ENCODE measurements around the gene WDR33. TPM values are rescaled to one million over a fixed set of nuclear protein-coding genes. Genes with fewer than 3 reads are reported as not detected.

The WDR33 gene
- total RNA-seq, 1 experiment from 2014 or later, result 36.6 TPM

DNA sequence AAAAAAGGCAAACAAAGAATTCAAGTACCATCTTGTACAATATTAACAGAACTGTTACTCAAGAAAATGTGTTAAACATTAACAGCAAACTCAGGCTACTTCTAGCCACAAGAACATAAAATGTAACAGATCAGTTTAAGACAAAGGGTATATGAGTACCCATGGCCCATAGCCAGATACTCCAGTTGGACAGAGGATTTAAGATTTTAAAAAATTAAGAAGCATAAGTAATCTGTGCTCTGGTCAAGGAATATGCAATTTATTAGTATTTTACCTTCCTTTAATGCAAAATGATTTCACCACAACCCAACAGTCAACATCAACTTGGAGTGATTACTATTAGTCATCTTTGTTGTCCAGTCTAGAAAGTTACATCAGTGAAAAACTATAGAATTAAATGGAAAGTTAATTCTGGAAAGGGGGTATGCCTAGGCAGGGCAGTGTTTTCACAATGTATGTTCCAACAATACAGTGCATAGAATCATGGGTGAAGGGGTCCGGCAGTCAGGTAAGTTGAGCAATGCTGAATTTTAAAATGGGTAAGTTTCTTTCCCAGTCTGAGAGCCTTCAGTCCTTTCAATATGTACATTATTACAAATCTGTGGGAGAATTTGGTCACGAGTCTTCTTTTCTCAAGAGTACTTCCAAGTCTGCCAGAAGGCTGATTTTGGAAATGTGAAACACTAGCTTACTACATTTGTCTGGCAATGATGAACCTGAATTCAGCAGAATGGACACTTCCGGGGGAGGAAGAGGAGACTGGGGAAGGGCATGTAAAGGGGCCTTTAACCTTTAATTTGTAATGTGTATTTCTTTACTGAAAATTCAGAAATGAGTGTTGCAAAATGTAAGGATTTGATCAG lies 75.2 kb downstream of the WDR33 start:
- Histone ChIP-seq H3K9me3 (replicated peaks) (no peaks in the 10 kb centered on the region), H3K36me3 (peaks cover 13% of the 10 kb centered on the region), H3K4me3 (no peak overlapping the region), H3K27me3 (replicated peaks) (no peaks in the 10 kb centered on the region), H3K27ac (no peak overlapping the region), H3K4me1 (replicated peaks) (peaks cover 6% of the 10 kb centered on the region)
- DNase-seq (ENCODE audit: low read depth in 1 of 2, low spot score in 2 of 2), result no peak

DNA sequence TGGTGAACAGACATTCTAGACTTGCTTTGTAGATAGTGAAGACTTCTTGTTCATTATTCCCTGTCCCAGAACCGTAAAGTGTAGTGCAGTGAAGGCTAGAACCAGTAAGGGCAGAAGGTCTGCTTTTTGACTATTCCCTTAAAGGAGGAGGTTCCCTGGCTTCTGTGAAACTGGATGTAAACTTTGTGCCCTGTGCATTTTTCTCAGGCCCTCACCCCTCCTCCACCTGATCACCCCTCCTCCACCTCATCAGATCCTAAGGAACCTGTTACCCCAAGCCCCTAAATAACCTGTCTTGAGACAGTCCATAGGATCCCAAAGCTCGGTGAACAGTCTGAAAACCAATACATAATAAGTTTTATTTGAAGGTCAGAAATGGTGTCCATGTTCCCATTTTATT lies 75.9 kb downstream of the WDR33 start:
- Histone ChIP-seq H3K27ac (no peak overlapping the region), H3K9me3 (replicated peaks) (no peaks in the 10 kb centered on the region), H3K4me3 (no peak overlapping the region), H3K36me3 (peaks cover 6% of the 10 kb centered on the region; the same call in 1 of the 2 replicates), H3K4me1 (replicated peaks) (peaks cover 6% of the 10 kb centered on the region), H3K27me3 (replicated peaks) (no peaks in the 10 kb centered on the region)
- DNase-seq (ENCODE audit: low read depth in 1 of 2, low spot score in 2 of 2), result no peak

DNA sequence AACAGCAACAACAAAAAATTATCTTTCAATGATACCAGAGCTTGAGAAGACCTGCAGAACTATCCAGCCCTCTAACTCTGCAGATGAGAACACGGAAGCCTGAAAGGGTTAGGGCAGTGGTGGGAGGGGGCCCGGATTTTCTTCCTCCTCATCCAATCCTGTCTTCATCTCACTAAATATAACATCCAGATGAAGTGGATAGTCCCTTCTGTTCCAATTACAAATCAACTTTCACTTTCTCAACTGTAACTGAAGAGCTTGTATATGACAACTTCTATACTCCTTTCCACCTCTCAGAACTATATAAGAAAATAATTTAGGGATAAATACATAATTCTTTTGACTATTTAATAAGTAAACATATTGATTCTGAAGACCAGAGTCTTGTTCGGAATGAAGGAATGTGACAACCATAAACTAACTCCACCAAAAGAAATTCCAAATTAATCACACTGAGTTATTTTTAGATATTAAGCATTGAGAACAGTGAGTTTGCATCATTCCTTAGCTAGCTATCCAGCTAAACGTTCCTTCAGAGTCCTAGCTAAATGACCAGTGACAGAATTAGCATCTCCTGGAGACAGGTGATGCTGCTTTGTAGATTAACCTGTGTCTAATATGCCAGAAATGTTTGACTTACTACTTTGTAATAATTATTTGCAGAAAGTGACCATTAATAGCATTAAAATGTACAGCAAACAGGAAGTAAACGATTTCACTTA lies 77.0 kb downstream of the WDR33 start:
- peaks cover 6% of the 10 kb centered on the region for H3K4me1 ChIP-seq (replicated peaks)
- H3K27ac ChIP-seq, result no peak overlapping the region
- no peaks in the 10 kb centered on the region for H3K27me3 ChIP-seq (replicated peaks)
- no peak overlapping the region for H3K4me3 ChIP-seq
- peaks cover 6% of the 10 kb centered on the region; the same call in 1 of the 2 replicates for H3K36me3 ChIP-seq
- DNase-seq (ENCODE audit: low read depth in 1 of 2, low spot score in 2 of 2), result no peak
- no peaks in the 10 kb centered on the region for H3K9me3 ChIP-seq (replicated peaks)

DNA sequence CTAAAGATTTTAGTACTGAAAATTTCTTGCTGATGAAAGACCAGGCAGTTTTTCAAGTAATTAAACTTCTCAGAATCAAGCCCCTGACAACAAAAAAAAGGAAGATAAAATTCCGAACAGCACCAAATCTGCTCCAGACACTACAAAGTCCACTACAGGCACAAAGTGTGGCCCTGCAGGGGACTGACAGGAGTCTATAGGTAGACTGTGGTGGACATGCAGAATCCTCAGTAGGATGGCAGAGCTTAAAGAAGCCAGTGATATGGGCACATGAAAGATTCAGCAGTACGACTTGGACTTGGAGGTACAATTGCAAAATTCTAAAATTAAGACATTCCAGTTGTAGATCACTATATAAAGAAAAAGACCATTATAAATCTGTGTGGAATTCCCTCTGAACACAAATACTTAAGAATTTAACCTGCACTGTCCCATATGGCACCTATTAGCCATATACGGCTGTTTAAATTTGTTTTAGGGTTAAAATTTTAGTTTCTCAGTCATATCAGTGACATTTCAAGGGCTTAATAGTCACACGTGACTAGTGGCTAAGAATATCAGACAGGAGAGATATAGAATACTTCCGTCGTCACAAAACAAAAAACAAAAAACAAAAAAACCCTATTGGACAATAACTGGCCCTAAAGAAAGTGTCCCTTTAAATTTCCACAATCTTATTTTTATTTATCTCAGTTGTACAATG lies 77.7 kb downstream of the WDR33 start:
- H3K27ac ChIP-seq, result no peak overlapping the region
- H3K4me3 ChIP-seq, result no peak overlapping the region
- H3K9me3 ChIP-seq (replicated peaks), result no peaks in the 10 kb centered on the region
- H3K36me3 ChIP-seq, result peaks cover 6% of the 10 kb centered on the region; the same call in 1 of the 2 replicates
- DNase-seq (ENCODE audit: low read depth in 1 of 2, low spot score in 2 of 2), result no peak
- no peaks in the 10 kb centered on the region for H3K27me3 ChIP-seq (replicated peaks)
- peaks cover 6% of the 10 kb centered on the region for H3K4me1 ChIP-seq (replicated peaks)

DNA sequence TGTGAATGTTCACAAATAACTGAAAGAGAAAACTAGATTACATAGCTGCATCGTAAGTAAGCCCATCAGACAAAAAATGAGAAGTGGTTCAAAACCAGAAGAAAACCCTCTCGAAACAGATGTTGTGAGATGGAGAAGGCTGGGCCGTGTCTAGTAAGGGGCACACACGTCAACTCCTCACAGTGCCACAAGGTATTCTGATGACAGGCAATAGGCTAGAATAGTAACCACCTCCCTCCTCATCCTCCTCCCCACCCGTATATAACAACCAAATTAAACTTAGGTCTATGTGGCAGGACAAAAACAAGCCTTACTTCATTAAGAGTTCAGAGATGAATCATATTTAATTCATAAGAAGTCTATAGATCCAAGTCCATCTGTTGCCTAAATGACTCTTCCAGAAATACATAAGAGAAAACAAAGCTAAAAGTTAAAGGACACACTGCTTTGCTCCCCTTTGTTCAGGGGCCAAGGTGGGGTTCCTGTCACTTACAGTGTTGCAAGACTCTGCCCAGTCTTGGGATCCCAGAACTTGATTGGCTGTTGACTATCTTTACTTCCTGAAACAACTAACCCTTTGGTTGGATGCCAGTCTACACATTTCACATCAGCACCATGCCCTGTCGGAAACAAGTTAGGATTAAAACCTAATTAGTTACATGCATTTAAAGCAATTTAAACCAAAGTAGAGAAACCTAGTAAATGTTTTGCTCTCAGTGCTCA lies 84.7 kb downstream of the WDR33 start:
- Histone ChIP-seq H3K36me3 (peaks cover 26% of the 10 kb centered on the region), H3K9me3 (replicated peaks) (no peaks in the 10 kb centered on the region), H3K27me3 (replicated peaks) (no peaks in the 10 kb centered on the region), H3K4me1 (replicated peaks) (peaks cover 12% of the 10 kb centered on the region), H3K27ac (no peak overlapping the region), H3K4me3 (no peak overlapping the region)
- no peak for DNase-seq (ENCODE audit: low read depth in 1 of 2, low spot score in 2 of 2)

DNA sequence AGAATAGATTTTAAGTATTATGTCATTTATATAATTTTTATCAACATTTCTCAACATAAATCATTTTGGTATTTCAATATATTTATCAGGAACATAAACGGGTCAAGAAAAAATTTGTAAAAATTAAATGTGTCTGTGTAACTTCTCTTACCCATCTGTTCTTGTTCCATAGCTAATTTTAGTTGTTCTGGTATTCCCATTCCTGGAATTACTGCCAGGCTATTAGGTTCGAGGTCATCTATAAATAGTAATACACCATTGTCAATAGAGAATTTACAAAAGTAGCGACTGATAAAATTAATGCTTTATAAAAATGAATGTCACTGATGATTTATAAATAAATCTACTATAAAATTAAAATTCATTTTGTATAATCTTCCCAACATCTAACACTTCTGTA lies 88.2 kb downstream of the WDR33 start:
- DNase-seq (ENCODE audit: low read depth in 1 of 2, low spot score in 2 of 2), result no peak
- no peaks in the 10 kb centered on the region for H3K27me3 ChIP-seq (replicated peaks)
- no peak overlapping the region for H3K4me3 ChIP-seq
- peaks cover 16% of the 10 kb centered on the region for H3K4me1 ChIP-seq (replicated peaks)
- peaks cover 60% of the 10 kb centered on the region for H3K36me3 ChIP-seq
- H3K9me3 ChIP-seq (replicated peaks), result no peaks in the 10 kb centered on the region
- no peak overlapping the region; the same call in 1 of the 2 replicates for H3K27ac ChIP-seq

DNA sequence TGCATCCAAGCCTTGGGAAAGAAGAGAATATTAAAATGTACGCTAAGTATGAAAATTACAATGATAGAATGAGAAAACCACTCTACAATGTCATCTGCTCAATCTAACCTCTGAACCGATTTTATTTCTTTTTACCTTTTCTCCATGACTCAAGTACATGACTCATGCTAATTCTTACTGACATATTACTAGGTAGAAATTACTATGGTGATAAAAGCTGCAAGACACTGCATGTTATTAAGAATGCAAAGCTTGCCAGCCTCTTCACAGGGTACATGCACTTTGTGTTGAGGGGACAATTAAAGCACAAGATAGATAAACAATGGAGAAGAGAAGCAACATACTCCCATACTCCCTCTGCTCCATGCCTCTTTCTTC lies 89.0 kb downstream of the WDR33 start:
- Histone ChIP-seq H3K27ac (peak overlapping the region; percentile 74), H3K4me1 (replicated peaks) (peaks cover 16% of the 10 kb centered on the region), H3K36me3 (peaks cover 61% of the 10 kb centered on the region), H3K9me3 (replicated peaks) (no peaks in the 10 kb centered on the region), H3K4me3 (no peak overlapping the region), H3K27me3 (replicated peaks) (no peaks in the 10 kb centered on the region)
- DNase-seq (ENCODE audit: low read depth in 1 of 2, low spot score in 2 of 2), result peak in 1 of 2 experiments; percentile 16

DNA sequence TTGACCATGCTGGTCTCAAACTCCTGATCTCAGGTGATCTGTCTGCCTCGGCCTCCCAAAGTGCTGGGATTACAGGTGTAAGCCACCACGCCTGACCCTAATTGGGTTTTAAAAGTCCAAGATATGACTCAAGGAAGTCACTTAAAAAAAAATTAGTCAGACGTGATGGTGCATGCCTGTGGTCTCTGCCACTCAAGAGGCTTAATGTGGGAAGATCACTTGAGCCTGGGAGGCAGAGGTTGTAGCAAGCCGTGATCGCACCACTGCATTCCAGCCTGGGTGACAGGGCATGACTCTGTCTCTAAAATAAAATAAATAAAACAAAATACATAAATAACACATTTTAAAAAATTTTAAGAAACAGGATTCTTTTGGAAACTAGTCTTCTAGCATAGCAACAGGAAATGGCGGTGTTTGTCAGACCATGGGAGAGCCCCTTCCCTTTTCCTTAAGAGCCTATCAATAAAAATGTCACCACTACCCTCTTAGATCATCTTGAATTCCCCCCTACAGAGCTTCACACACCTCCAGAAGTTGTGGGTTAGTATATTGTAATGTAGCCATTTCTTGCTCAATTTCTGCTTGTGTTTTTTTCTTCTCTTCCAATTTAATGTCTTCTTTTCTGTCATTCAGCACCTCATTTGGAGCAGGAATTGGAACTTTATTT lies 89.5 kb downstream of the WDR33 start:
- H3K4me1 ChIP-seq (replicated peaks), result peaks cover 16% of the 10 kb centered on the region
- no peak overlapping the region for H3K4me3 ChIP-seq
- peaks cover 67% of the 10 kb centered on the region for H3K36me3 ChIP-seq
- H3K27me3 ChIP-seq (replicated peaks), result no peaks in the 10 kb centered on the region
- peak; percentile 64 to 76 for DNase-seq (ENCODE audit: low read depth in 1 of 2, low spot score in 2 of 2)
- H3K9me3 ChIP-seq (replicated peaks), result no peaks in the 10 kb centered on the region
- H3K27ac ChIP-seq, result peak overlapping the region; percentile 74

DNA sequence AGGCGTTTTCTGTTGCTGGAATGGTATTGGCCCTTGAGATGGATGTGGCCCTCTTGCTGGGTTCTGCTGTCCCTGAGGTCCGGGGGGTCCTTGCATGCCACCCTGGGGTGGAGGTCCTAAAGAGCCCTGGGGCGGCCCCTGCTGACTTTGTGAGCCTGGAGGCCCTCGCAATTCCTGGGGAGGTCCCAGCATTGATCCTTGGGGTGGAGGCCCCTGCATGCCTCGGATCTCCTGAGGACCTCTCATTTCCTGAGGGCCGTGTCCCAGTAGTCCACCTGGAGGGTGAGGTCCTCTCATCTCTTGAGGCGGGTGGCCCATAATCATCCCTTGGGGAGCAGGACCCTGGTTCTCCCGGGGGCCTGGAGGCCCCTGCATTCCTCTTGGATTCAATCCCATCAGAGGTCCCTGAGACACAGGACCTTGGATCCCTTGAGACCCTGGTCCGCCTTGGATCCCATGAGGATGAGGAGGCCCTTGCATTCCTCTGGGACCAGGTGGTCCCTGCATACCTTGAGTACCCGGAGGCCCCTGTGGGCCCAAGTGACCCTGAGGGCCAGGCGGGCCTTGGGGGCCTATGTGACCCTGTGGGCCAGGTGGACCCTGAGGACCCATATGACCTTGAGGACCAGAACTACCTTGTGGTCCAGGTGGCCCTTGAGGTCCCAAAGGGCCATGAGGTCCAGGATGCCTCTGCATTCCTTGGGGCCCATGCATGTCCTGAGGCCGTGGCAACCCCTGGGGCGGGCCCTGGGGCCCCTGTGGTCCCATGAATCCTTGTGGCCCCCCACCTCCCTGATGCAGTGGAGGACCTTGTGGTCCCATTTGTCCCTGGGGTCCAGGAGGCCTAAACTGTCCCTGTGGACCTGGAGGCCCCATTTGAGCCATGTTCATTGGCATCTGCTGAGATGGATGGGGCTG lies 91.4 kb downstream of the WDR33 start:
- no peaks in the 10 kb centered on the region for H3K9me3 ChIP-seq (replicated peaks)
- peaks cover 65% of the 10 kb centered on the region for H3K36me3 ChIP-seq
- DNase-seq (ENCODE audit: low read depth in 1 of 2, low spot score in 2 of 2), result no peak
- no peak overlapping the region for H3K4me3 ChIP-seq
- no peak overlapping the region for H3K27ac ChIP-seq
- H3K27me3 ChIP-seq (replicated peaks), result no peaks in the 10 kb centered on the region
- peaks cover 16% of the 10 kb centered on the region for H3K4me1 ChIP-seq (replicated peaks)

DNA sequence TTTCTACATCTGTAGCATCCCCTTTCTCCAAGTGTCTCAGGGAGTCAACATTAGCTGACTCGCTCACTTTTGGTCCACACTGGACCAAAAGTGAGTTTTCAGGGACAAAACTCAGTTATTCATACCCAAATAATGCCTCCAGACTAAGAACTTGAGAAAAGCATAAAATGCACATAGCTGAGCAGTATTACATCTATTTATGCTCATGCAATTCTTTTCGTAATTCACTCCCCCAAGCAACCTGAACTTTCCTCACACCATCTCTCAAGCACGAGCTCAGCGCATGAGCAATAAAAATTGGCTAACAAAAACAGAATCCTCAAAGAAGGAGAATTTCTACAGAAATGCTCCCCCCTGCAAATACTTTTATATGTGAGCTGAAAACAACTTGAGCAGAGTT lies 92.7 kb downstream of the WDR33 start:
- Histone ChIP-seq H3K36me3 (peaks cover 71% of the 10 kb centered on the region), H3K4me1 (replicated peaks) (peaks cover 16% of the 10 kb centered on the region), H3K27ac (no peak overlapping the region), H3K9me3 (replicated peaks) (no peaks in the 10 kb centered on the region), H3K4me3 (no peak overlapping the region), H3K27me3 (replicated peaks) (no peaks in the 10 kb centered on the region)
- DNase-seq (ENCODE audit: low read depth in 1 of 2, low spot score in 2 of 2), result no peak

DNA sequence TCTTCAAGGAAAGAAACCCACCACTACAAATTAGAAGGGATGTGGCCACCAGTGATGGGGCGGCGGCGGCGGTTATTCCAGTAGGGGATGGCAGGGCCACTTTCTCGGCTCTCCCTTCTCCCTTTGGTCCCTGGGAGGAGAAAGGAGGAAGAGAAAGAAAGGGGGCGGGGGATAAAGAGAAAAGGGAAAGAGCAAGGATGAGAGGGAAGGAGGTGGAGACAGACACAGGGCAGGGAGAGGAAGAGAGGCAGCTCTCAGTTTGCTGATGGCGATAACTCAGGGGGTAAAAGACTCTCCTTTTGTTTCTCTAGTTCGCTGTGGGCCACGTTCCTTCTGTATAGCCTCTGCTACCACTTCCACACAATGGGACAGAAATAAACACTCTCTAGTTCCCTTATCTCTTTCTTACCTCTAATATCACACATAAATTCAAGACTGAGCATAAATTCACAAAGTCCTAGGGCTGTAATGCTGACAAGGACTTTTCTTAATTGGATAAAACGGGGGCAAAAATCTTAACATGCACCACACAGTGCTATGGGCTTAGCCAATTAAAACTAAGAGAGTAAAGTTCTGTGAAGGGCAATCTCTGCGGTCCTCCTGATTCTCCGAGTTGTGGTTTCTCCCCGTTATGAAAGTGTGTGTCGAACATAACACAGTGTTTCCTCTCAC lies 95.1 kb downstream of the WDR33 start:
- H3K36me3 ChIP-seq, result peaks cover 59% of the 10 kb centered on the region

DNA sequence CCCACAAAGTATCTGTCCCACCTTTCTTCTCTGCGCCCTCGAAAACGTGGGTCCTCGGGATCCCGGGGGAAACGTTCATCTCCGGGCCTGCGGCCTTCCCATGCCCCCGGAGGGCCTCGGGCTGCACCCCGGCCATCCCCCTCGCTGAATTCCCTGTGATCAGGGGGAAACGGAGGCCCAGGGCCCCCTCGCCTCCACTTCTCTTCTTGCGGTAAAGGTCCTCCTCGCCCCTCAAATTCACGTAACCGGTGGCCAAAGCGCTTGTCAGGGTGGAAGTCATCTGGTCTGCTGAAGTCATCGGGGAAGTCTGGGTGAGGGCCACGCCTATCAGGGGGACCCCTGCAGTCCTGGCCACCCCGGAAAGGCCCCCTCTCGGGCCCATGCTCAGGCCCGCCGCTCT lies 97.4 kb downstream of the WDR33 start:
- peaks cover 4% of the 10 kb centered on the region for H3K4me1 ChIP-seq (replicated peaks)
- H3K27me3 ChIP-seq (replicated peaks), result no peaks in the 10 kb centered on the region
- H3K9me3 ChIP-seq (replicated peaks), result no peaks in the 10 kb centered on the region
- no peak for DNase-seq (ENCODE audit: low read depth in 1 of 2, low spot score in 2 of 2)
- H3K4me3 ChIP-seq, result no peak overlapping the region
- no peak overlapping the region for H3K27ac ChIP-seq
- peaks cover 48% of the 10 kb centered on the region for H3K36me3 ChIP-seq

More for the DNA sequence above, 95.1 kb downstream of the WDR33 start:
- DNase-seq (ENCODE audit: low read depth in 1 of 2, low spot score in 2 of 2), result no peak
- Histone ChIP-seq H3K4me1 (replicated peaks) (peaks cover under 1% of the 10 kb centered on the region; the same call in 1 of the 2 replicates), H3K9me3 (replicated peaks) (no peaks in the 10 kb centered on the region), H3K27me3 (replicated peaks) (no peaks in the 10 kb centered on the region), H3K4me3 (no peak overlapping the region), H3K27ac (no peak overlapping the region)
